ENCODE results near the gene TDRKH.

TDRKH gene, protein sequence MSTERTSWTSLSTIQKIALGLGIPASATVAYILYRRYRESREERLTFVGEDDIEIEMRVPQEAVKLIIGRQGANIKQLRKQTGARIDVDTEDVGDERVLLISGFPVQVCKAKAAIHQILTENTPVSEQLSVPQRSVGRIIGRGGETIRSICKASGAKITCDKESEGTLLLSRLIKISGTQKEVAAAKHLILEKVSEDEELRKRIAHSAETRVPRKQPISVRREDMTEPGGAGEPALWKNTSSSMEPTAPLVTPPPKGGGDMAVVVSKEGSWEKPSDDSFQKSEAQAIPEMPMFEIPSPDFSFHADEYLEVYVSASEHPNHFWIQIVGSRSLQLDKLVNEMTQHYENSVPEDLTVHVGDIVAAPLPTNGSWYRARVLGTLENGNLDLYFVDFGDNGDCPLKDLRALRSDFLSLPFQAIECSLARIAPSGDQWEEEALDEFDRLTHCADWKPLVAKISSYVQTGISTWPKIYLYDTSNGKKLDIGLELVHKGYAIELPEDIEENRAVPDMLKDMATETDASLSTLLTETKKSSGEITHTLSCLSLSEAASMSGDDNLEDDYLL

DNA sequence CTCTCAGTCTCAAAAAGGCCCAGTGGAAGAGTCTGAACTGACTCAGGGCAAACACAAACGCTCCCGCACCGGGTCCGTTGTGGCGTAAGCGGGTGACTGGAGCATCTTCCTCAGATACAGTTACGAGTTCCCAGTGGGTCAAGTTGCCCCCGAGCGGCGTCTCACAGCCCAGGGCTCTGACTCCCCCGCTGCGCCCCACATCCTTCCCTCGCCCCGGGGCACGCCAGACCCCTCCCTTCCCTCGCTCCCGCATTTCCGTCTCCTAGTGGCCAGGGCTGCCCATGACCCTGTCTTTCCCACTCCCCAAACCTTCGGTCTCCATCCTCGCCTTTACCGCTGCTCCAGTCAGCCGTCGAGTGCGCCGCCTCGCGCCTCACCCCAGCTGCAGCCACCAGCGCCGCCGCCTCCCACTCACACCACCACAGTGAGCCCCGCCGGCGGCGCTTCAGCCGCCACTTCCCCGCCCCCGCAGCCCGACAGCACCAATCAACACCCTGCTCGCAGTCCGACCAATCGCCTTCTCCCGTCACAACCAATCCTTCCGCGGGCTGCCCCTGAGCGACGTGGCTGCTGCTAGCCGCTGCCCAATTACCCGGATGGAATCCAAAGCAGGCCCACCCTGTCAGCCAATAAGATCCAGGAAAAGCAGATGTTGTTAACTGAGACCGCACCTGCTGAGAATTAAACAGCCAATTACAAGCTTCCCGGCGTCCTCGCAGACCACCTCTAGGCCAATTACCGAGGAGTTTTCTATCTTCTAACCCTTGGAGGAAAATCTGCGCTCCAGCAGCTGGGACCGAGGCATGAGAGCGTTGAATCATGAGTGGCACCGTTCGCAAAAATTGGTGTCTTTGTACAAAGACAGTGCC lies at the start of gene TDRKH:
Gene TDRKH (minus strand): TSS at position 430 of the 869 bp plus-strand sequence. CDS start 7,478 bp downstream, outside the sequence.
- peak; percentile 100 for DNase-seq (ENCODE audit: low read depth, low spot score)

DNA sequence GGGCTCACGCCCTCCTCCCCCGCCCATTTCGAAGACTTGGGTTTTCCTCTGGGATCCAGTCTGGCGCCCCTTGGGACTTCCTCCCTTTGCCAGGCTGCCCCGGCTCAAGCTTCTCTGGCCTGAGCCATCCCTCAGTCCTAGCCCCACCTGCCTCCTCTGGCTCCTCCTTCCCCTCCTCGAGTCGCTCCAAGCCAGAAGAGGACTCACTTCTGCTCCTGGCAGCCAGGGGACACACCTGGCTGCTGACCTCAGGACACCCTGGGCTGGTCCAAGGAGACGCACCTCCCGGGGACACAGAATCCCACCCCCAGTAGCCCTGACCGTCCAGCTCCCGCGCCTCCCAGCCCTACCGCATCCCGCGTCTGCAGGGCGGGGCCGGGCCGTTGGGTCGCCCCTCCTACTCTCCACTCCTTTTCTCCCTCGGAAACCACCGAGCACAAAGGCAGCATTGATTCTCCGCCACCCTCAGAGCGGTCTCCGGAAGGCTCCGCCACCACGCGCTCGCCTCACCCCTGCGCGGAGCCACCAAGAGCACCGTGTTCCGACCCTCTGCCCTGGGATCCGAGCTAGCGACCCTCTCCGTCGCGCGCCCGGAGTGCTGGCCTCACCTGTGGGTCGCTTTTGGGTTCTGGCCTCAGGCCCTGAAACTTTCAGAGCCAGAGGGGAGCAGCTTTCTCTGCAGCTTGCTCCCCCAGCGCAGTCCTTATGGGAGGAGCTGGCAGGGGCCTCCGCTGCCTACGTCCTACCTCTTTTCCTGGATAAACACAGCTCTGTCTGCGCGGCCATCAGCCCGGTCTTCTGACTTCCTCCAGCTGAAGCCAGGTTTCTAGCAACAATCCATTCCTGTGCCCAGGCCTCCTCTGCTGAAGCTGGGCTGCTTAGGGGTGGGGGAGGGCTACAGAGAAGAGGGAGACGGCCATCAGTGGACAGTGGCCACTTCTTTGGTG lies 49.4 kb upstream of the TDRKH start, which contains the start of gene C2CD4D:
Gene C2CD4D (minus strand): TSS at position 364 of the 947 bp plus-strand sequence. CDS start 831 bp downstream, outside the sequence.
- DNase-seq (ENCODE audit: low read depth, low spot score): peak; percentile 85

DNA sequence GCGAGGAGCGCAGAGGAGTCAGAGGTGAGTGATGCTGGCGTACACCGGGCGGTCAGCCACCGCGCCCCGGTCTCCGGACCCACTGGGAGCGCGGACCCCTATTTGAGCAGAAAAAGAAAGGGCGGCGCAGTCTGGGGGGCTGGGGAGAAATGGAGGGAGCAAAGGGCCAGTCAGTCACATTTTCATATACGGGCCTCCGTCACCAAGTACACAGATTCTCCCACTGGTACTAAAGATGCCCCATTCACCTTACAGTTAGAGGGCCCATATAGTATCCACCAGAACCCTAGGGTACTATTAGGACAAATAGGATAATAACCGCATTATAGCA lies 48.7 kb upstream of the TDRKH start:
- DNase-seq (ENCODE audit: low read depth, low spot score): no peak

GRCh38 chr1:151838222-151839081 lies 48.2 kb upstream of the TDRKH start:
- peak; percentile 31 for DNase-seq (ENCODE audit: low read depth, low spot score)

DNA sequence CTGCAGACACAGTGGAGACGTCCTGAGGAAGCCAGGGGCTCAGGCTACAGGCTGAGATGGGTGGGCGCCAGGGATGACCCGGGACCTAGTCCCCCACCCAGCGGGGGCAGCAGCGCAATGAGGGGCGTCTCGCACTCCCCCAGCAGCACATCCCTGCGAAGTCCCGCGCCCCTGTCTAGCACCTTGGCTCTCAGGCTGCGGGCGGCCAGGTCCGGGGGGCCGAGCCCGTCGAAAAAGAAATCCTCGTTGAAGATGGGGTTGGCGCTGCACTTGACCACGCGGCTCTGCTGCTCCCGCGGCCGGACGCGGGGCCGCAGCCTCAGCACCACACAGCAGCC lies 47.6 kb upstream of the TDRKH start:
- no peak for DNase-seq (ENCODE audit: low read depth, low spot score)

- no peak for DNase-seq (ENCODE audit: low read depth, low spot score)
Observed at GRCh38 chr1:151837197-151837596, 46.9 kb upstream of the TDRKH start.

GRCh38 chr1:151835596-151835995 lies 45.3 kb upstream of the TDRKH start:
- DNase-seq (ENCODE audit: low read depth, low spot score): no peak

- no peak for DNase-seq (ENCODE audit: low read depth, low spot score)
Observed at GRCh38 chr1:151834239-151834638, 43.9 kb upstream of the TDRKH start.

DNA sequence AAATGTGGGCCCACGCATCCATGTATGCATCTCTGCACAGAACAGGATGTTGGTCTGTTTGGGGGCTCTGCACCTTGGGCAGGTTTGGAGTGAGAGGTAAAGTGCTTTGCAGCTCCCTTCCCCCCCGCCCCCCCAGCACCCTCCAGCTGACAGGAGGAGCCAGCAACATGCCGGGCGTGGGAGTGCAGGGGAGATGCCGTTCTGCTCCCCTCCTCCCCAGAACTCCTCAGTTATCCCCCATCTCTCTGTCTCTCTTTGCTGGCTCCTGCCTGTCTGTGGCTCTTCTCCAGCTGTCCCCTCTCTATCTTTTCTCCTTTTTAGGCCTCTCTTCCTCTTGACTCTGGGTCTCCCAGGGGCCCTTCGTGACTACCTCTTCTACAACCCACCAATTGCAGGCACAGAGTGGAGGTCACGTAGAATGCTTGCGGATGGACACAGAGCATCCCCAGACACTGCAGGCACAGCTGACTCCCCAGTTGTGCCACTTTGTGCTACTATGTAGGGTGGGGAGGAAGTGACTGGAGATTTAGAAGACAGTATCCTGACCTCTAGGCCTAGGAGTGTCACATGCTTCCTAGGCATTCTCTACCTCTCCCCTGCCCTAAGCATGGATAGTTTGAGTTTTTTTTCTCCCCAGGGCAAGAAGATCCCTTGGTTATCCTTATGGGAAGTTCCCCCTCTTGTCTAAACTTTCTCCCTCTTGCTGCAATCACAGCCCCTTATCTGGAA lies 43.0 kb upstream of the TDRKH start:
- no peak for DNase-seq (ENCODE audit: low read depth, low spot score)

DNA sequence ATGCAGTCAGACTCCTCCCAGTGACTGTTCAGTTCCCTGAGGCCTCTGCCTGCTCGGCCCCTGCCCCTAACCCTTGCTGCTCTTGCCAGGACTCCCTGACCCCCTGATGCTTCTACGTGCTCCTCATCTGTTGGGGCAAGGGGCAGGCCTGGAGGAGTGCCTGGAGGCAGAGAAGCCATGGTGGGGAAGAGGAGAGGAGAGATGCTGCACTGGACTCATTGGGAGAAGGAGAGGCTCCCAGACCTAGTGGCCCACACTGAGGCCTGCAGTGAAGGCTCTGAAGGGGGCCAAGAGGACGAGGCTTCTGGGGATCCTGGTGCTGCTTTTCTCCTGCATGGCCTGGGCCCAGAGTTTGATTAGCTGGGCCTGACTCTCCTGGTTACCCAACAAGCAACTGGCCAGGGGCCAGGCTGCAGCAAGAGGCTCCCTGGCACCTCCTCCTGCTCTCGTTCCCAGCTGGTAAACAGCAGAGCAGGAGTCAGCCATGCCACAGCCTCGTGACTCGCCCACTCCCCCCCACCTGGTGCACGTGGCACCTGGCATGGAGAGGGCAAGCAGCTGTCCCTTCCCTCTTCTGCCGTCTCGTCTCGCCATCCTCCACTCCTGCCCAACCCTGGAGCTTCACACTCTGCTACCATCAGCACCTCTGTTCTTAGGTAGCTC lies 42.1 kb upstream of the TDRKH start:
- DNase-seq (ENCODE audit: low read depth, low spot score): no peak

DNA sequence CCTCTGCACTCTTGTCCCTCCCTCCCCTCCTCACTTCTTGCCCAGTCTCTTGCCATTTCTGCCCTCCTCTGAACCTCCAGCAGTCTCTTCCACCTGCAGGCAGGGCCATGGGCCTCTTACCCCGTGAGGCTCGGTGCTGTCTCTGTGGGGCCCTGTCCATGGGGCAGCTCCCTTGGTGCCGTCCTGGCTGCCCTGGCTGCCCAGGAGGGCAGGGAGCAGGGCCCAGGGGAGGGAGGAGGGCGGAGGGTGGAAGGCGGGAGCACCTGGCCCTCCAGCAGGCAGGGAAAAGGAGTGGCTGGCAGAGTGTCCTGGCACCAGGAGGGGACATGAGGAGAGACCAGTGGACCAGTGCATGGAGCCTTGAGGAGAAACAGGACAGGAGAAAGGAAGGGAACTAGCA lies 41.3 kb upstream of the TDRKH start, which contains the start of gene RORC:
Gene RORC (minus strand): TSS at position 198 of the 400 bp plus-strand sequence. CDS start 38 bp downstream, at position 160.
- DNase-seq (ENCODE audit: low read depth, low spot score): no peak

GRCh38 chr1:151831256-151831591 lies 40.9 kb upstream of the TDRKH start:
- DNase-seq (ENCODE audit: low read depth, low spot score): no peak

DNA sequence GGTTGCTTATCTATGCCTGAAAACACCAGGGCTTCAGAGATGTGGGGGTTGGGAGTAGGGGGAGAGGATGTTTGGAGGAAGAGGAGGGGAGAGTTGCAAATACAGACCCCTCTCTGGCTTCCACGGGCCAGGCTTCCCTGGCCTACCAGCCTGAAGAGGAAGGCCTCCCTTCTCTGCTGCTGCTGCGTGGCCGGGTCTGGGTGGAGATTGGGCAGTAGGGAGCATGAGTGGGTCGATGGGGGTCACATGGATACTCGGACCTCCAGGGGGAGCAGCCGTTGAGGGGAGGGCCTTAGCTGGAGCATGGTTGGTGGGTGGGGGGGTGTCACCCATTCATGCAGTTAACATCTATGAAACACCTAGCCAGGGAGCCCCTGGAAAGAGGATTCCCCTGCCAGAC lies 39.8 kb upstream of the TDRKH start:
- no peak for DNase-seq (ENCODE audit: low read depth, low spot score)

DNA sequence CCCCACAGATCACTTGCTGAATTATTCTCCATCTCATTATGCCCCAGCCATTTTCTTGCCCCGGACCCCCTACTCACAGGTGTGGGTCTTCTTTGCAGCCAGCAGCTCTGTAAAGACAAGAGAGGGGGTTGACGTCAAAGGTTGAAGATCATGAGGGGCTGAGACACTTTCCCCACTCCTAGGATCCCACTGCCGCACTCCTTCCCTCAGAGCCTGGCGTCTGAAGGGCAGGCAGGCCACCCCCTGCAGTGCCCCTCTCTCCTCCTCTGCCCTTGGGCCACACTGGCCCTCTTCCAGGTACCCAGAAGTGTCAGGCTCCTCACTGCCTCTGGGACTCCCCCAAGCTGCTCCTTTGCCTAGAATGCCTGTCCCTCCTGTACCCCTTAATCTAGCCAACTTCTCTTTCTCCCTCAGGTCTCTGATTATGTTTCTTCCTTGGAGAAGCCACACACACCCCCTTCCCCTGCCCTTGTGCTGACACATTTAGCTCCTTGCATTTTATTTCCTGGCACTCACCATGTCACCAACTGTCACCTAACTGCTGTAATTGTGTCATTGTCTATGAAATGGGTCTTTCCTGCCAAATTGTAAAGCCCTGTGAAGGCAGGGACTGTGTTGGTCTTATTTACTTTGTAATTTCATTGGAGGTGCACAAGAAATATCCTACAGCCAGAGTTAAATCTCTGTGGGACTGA lies 39.2 kb upstream of the TDRKH start:
- no peak for DNase-seq (ENCODE audit: low read depth, low spot score)

DNA sequence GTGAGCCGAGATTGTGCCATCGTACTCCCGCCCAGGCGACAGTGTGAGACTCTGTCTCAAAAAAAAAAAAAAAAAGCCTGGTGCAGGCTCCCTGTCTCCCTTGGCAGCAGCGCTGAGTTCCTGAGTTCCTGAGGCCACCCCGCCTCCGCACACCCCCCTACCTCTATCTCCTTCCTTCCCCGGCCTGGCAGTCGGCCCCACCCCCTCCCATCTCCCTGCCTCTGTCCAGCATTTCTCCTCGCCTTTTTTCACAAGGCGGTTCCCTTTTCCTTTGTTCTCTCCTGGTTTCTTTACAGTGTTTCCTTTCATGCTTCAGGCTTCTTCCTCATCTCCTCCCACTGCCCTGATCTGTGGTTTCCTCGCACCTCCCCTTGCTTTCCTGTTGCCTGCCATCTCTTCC lies 38.6 kb upstream of the TDRKH start:
- DNase-seq (ENCODE audit: low read depth, low spot score): peak; percentile 88

DNA sequence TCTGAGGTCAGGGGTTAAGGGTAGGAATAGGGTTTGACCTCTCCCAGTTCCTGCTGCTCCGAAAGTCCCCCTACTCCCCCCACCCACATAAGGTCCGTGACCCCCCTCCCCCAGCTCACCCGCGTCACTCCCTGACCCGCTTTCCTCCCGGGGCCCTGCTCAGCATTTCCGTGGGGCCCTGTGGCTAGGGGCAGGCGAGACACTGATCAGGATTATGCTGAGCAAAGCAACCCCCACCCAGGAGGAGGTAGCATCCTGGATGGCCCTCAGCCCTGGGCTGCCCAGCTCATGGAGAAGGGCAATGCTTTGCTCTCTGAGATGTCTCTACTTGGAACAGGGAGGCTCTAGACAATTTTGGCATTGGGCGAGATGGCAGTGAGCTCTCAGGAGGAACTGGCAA lies 37.6 kb upstream of the TDRKH start:
- DNase-seq (ENCODE audit: low read depth, low spot score): no peak

DNA sequence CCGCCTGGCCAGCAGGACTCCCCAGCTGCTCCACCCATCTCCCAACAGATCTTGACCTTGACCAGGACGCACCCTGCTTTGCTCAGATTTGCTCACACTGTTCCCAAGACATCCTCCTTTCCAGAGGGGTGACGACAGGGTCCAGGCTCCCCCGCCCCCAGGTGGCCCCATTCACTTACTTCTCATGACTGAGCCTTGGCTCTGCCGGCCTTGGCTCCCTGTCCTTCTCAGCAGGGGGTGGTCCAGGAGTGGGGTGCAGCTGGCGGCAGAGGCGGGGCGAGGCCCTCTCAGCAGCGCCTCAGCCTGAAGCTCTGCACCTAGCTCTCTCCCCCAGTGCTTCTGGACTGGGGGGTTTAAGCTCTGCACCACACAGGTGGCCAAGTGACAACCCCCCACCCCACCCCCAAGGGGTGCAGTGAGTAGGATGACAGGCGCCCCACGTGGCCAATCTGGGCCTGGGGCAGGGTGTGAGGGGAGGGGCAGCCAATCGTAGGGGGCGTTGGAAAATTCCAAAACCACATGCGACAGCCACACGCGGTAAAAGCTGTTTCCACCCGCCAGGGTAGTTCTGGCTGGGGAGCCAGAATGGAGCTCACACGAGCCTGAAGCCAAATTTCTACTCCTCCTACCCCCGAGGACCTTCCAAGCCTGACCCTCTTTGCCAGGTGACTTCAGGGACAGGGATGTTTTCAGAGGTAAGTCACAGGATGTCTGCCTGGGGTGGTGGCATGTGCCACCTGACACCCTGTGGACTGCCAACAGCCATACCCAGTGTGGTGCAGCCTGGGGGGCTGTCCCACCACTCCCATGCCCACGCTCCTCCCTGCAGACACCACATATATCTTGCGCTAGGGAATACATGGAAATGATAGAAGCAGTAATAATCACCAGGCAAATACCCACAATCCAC lies 35.7 kb upstream of the TDRKH start:
- DNase-seq (ENCODE audit: low read depth, low spot score): no peak
